ENCODE data around the gene BCLAF1.

The BCLAF1 gene

GRCh38 chr6:136209496-136209895 is 80.2 kb downstream of the BCLAF1 start:
- no peak overlapping the region for H3K4me3 ChIP-seq (ENCODE audit: low read depth, low read length)
- TF ChIP-seq, protein P1, sequence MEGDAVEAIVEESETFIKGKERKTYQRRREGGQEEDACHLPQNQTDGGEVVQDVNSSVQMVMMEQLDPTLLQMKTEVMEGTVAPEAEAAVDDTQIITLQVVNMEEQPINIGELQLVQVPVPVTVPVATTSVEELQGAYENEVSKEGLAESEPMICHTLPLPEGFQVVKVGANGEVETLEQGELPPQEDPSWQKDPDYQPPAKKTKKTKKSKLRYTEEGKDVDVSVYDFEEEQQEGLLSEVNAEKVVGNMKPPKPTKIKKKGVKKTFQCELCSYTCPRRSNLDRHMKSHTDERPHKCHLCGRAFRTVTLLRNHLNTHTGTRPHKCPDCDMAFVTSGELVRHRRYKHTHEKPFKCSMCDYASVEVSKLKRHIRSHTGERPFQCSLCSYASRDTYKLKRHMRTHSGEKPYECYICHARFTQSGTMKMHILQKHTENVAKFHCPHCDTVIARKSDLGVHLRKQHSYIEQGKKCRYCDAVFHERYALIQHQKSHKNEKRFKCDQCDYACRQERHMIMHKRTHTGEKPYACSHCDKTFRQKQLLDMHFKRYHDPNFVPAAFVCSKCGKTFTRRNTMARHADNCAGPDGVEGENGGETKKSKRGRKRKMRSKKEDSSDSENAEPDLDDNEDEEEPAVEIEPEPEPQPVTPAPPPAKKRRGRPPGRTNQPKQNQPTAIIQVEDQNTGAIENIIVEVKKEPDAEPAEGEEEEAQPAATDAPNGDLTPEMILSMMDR (IDR thresholded peaks at IDR 0.05; ENCODE audit: control insufficient read depth, extremely low read depth, insufficient read depth), result no peak
- DNase-seq (ENCODE audit: low read depth), result no peak

DNA sequence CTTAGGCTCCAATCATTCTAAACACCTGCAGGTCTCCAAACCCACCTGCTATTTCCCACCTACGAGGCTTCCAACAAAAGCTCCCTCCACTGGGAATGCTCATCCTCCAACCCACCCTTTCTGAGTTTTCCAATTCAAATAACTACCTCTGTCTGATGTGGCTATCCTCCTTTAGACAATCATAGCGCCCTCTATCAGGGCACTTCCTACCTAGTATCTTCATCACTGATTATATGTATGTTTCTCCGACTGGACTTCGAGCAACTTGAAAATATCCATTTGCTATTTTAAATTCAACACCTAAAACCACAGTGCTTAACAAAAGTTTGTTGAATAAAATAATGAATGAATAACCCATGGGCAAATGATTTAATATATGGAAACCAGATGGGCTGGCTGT is 80.9 kb downstream of the BCLAF1 start:
- H3K4me3 ChIP-seq (ENCODE audit: low read depth, low read length), result no peak overlapping the region
- DNase-seq (ENCODE audit: low read depth), result no peak
- TF ChIP-seq, protein P1 (IDR thresholded peaks at IDR 0.05; ENCODE audit: control insufficient read depth, extremely low read depth, insufficient read depth), result no peak

Measured in LNCaP clone FGC (cell line).